ENCODE measurements around the gene GDPD5.

GDPD5 gene

DNA sequence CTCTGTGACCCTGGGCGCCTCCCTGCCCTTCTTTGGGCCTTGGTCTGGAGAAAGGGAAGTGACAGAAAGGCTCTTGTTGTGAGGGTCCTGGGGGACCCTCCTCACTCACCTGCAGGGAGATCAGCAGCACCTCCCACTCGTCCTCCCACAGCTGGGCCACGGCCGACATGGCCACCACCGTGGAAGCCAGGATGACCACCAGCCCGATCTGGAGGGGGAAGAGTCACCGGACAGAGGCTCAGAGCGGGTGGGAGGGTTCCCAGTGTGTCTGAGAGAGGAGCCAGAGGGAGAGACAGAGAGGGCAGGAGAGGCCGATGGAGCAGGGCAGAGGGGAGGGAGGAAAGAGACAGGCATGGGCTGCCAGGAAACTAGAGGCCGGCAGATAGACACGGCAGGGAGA, 76.0 kb downstream of the GDPD5 start:
- Histone ChIP-seq H3K36me3 (ENCODE audit: control insufficient read depth, insufficient read depth, low read length) (no peaks in the 10 kb centered on the region), H3K4me1 (ENCODE audit: control insufficient read depth, insufficient read depth, low read length) (no peaks in the 10 kb centered on the region; the same call in 1 of the 2 replicates), H3K9me3 (ENCODE audit: control insufficient read depth, insufficient read depth, low read length) (no peaks in the 10 kb centered on the region), H3K4me3 (ENCODE audit: low read depth, low read length) (no peak overlapping the region), H3K9ac (ENCODE audit: low read depth, low read length) (no peak overlapping the region), H3K27ac (ENCODE audit: low read depth, low read length) (no peak overlapping the region), H3K27me3 (ENCODE audit: control insufficient read depth, insufficient read depth, low read length) (no peaks in the 10 kb centered on the region; the same call in 1 of the 2 replicates)

DNA sequence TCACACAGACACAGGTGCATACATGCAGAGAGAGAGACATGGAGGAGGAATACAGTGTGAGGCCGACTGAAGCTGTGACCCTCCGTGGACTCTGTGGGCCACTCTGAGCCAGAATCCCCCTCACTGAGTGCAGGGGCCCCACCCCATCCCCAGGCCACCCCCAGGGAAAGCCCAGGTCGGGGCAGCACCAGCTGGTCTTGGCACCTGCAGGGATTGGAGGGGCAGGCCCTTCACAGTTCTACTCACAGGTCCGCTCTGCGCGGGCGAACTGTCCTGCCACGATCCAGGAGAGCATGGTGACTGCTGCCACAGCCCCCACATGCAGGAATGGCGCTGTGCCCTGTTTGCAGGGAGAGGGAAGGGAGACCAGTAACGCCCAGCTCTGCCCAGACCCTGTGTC, 76.5 kb downstream of the GDPD5 start:
- no peak overlapping the region for H3K4me3 ChIP-seq (ENCODE audit: low read depth, low read length)

DNA sequence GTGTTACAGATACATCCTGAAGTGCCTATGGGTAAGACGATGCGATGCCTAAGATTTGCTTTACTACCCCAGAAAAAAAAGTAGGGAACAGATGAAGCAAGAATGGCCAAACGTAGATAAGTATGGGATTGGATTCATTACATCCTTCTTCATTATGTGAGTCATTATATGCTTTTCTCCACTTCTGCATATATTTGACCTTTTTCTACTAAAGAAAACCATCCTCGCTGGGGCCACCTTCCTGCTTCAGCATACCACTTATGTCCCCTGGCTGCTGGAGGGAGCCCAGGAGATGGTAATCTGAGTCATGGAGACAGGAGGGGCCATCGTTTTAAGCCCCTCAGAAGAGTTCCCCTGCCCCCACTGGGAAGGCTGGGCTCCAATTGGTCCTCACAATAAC, 78.3 kb downstream of the GDPD5 start:
- Histone ChIP-seq H3K4me3 (ENCODE audit: low read depth, low read length) (no peak overlapping the region), H3K27ac (ENCODE audit: low read depth, low read length) (no peak overlapping the region), H3K27me3 (ENCODE audit: control insufficient read depth, insufficient read depth, low read length) (no peaks in the 10 kb centered on the region; the same call in 1 of the 2 replicates), H3K9ac (ENCODE audit: low read depth, low read length) (no peak overlapping the region), H3K9me3 (ENCODE audit: control insufficient read depth, insufficient read depth, low read length) (no peaks in the 10 kb centered on the region), H3K4me1 (ENCODE audit: control insufficient read depth, insufficient read depth, low read length) (no peaks in the 10 kb centered on the region; the same call in 1 of the 2 replicates), H3K36me3 (ENCODE audit: control insufficient read depth, insufficient read depth, low read length) (no peaks in the 10 kb centered on the region)

More for the DNA sequence above, 76.5 kb downstream of the GDPD5 start:
- Histone ChIP-seq H3K9me3 (ENCODE audit: control insufficient read depth, insufficient read depth, low read length) (no peaks in the 10 kb centered on the region), H3K27ac (ENCODE audit: low read depth, low read length) (no peak overlapping the region), H3K36me3 (ENCODE audit: control insufficient read depth, insufficient read depth, low read length) (no peaks in the 10 kb centered on the region), H3K4me1 (ENCODE audit: control insufficient read depth, insufficient read depth, low read length) (no peaks in the 10 kb centered on the region; the same call in 1 of the 2 replicates), H3K27me3 (ENCODE audit: control insufficient read depth, insufficient read depth, low read length) (no peaks in the 10 kb centered on the region; the same call in 1 of the 2 replicates), H3K9ac (ENCODE audit: low read depth, low read length) (no peak overlapping the region)

DNA sequence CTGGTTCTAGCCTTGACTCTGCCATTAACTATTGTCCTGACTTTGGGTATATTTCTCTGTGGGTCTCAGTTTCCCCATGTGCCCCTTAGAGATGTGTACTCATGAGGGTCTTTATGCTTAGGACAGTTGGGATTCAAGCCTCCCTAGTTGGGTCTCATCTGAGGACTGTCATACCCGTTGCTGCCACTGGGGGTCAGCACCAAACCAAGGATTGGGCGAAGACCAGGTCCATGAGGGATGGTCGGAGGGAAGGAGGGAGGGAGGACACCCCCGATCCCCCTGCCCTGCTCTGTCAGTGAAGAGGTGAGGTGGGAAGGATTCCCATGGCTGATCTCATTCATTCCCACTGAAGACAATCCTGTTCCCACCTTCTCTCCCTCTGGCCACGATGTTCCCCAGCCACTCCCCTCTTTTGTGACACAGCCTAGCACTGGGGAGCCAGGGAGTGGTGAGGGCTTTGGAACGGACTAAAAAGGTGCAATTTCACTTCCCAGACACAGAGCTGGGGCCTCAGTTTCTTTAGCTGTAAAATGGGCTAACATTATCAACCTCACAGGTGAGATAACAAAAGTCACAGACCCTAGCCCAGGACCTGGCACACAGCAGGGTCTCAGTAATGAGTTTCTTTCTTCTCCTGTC, 80.3 kb downstream of the GDPD5 start:
- no peaks in the 10 kb centered on the region for H3K9me3 ChIP-seq (ENCODE audit: control insufficient read depth, insufficient read depth, low read length)
- no peaks in the 10 kb centered on the region for H3K27me3 ChIP-seq (ENCODE audit: control insufficient read depth, insufficient read depth, low read length)
- H3K4me1 ChIP-seq (ENCODE audit: control insufficient read depth, insufficient read depth, low read length) = no peaks in the 10 kb centered on the region
- H3K4me3 ChIP-seq (ENCODE audit: low read depth, low read length) = no peak overlapping the region
- H3K36me3 ChIP-seq (ENCODE audit: control insufficient read depth, insufficient read depth, low read length) = no peaks in the 10 kb centered on the region
- no peak overlapping the region for H3K9ac ChIP-seq (ENCODE audit: low read depth, low read length)
- no peak overlapping the region for H3K27ac ChIP-seq (ENCODE audit: low read depth, low read length)

DNA sequence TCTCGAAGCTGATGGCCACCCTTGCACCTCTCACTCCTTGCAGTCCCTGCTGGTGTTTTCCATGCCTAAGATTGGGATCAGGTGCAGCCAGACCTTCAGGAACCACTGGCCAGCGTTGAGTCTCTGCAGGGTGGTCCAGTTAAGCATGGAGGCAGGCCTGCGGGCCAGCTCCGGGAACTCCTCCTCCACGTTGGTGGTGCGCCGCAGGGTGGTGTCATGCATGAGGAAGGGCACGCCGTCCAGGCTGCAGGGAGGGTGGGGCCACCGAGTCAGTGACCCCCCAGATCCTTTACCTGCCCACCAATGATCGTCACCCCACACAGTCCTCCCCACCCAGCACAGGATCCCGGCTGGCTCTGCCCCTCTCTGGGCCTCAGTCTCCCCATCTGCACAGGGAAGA, 82.7 kb downstream of the GDPD5 start:
- H3K36me3 ChIP-seq (ENCODE audit: control insufficient read depth, insufficient read depth, low read length) = no peaks in the 10 kb centered on the region
- no peak overlapping the region for H3K4me3 ChIP-seq (ENCODE audit: low read depth, low read length)
- no peaks in the 10 kb centered on the region for H3K9me3 ChIP-seq (ENCODE audit: control insufficient read depth, insufficient read depth, low read length)
- 0 out of 2 replicates have a peak, but pooled peaks cover 3% of the 10 kb centered on the region for H3K4me1 ChIP-seq (ENCODE audit: control insufficient read depth, insufficient read depth, low read length)
- no peaks in the 10 kb centered on the region for H3K27me3 ChIP-seq (ENCODE audit: control insufficient read depth, insufficient read depth, low read length)
- H3K9ac ChIP-seq (ENCODE audit: low read depth, low read length) = no peak overlapping the region
- no peak overlapping the region for H3K27ac ChIP-seq (ENCODE audit: low read depth, low read length)

DNA sequence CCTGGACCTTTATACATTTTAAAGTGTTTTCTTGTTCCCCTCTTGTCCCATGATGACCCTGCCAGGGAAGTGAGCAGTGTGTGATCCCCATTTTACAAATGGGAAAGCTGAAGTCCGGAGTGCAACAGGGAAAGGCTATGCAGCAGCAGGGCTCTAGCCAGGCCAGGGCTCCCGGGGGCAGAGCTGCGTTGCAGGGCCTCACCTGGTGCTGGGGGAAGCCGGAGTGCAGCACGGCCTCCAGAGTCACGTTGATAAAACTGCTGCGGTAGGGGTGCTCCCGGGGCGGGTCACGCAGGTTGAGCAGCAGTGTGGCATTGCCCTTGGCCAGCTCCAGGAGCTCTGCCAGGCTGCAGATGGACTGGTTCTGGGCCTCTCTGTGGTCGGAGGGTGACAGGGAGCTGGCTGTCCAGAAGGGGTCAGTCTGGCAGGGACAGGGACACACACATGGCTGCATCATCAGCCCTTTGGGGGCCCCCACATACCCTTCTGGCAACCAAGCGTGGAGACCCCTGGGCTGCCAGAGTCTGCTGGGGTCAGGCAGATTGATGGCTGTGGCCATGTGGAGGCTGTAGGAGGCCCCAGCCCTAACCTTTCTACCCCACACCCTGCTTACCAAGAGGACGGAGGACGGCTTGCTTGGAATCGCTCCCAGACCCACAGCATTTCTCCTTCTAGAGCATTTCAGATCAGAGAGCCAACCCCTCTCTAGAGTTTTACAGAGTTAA, 83.4 kb downstream of the GDPD5 start:
- H3K9ac ChIP-seq (ENCODE audit: low read depth, low read length) = no peak overlapping the region
- H3K27me3 ChIP-seq (ENCODE audit: control insufficient read depth, insufficient read depth, low read length) = no peaks in the 10 kb centered on the region
- no peak overlapping the region for H3K27ac ChIP-seq (ENCODE audit: low read depth, low read length)
- no peak overlapping the region for H3K4me3 ChIP-seq (ENCODE audit: low read depth, low read length)
- no peaks in the 10 kb centered on the region for H3K9me3 ChIP-seq (ENCODE audit: control insufficient read depth, insufficient read depth, low read length)
- H3K4me1 ChIP-seq (ENCODE audit: control insufficient read depth, insufficient read depth, low read length) = 0 out of 2 replicates have a peak, but pooled peaks cover 3% of the 10 kb centered on the region
- no peaks in the 10 kb centered on the region for H3K36me3 ChIP-seq (ENCODE audit: control insufficient read depth, insufficient read depth, low read length)

DNA sequence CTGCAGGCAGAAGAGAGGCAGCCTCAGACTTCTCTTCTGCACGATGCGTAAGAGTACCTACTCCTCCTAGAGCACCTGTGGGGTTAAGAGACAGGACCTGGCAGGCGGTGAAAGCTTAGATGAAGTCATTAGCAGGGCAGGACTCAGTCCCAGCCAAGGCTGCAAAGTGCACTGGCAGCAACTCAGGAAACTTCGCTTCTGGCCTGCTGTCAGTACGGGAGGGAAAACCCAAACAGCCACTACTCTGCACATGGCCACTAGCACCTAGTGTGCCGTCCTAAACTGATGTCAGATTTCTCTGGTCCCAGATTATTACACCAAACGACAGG, 84.0 kb downstream of the GDPD5 start:
- Histone ChIP-seq H3K27ac (ENCODE audit: low read depth, low read length) (no peak overlapping the region), H3K4me3 (ENCODE audit: low read depth, low read length) (no peak overlapping the region), H3K9ac (ENCODE audit: low read depth, low read length) (no peak overlapping the region), H3K4me1 (ENCODE audit: control insufficient read depth, insufficient read depth, low read length) (0 out of 2 replicates have a peak, but pooled peaks cover 3% of the 10 kb centered on the region), H3K9me3 (ENCODE audit: control insufficient read depth, insufficient read depth, low read length) (no peaks in the 10 kb centered on the region), H3K27me3 (ENCODE audit: control insufficient read depth, insufficient read depth, low read length) (no peaks in the 10 kb centered on the region), H3K36me3 (ENCODE audit: control insufficient read depth, insufficient read depth, low read length) (no peaks in the 10 kb centered on the region)

DNA sequence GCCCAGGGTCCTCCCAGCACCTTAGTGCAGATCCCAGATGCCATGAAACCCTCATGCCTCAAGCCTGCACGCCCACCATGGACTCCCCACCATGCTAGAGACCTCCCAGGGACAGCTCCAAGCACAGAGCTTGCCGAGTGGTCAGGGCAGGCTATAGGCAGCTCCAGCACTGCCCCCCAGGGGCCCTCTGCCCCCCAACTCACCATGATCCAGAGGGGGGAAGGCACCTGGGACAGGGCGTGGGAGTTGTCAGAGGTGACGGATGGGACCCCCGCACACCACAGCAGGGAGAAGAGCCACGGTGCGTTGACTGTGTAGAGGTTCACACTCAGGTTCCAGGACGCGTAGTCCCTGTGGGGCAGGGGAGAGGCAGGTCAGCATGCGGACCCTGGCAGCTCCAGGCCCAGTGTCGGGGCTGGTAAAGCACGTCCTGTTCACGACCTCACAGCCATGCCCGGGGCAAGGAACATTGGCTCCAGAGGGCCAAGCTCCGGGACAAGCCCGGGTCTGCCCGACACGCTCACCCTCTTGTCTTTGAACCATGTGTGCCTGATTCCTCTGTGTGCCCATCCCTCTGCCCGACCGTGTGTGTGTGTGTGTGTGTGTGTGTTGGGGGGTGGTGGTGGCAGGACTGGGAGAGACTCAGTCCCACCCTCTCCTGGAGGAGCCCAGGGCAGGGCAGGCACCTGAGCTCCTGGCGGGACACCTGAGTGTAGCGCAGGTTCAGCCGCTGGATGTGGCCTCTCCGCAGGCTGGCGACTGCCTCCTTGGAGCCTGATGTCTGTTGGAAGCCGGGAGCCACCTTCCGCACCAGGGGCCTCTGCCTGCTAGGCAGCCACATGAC, 84.6 kb downstream of the GDPD5 start:
- no peak overlapping the region for H3K9ac ChIP-seq (ENCODE audit: low read depth, low read length)
- H3K27ac ChIP-seq (ENCODE audit: low read depth, low read length) = no peak overlapping the region
- H3K4me1 ChIP-seq (ENCODE audit: control insufficient read depth, insufficient read depth, low read length) = 0 out of 2 replicates have a peak, but pooled peaks cover 3% of the 10 kb centered on the region
- H3K9me3 ChIP-seq (ENCODE audit: control insufficient read depth, insufficient read depth, low read length) = no peaks in the 10 kb centered on the region
- no peaks in the 10 kb centered on the region for H3K27me3 ChIP-seq (ENCODE audit: control insufficient read depth, insufficient read depth, low read length)
- H3K4me3 ChIP-seq (ENCODE audit: low read depth, low read length) = no peak overlapping the region
- H3K36me3 ChIP-seq (ENCODE audit: control insufficient read depth, insufficient read depth, low read length) = no peaks in the 10 kb centered on the region

DNA sequence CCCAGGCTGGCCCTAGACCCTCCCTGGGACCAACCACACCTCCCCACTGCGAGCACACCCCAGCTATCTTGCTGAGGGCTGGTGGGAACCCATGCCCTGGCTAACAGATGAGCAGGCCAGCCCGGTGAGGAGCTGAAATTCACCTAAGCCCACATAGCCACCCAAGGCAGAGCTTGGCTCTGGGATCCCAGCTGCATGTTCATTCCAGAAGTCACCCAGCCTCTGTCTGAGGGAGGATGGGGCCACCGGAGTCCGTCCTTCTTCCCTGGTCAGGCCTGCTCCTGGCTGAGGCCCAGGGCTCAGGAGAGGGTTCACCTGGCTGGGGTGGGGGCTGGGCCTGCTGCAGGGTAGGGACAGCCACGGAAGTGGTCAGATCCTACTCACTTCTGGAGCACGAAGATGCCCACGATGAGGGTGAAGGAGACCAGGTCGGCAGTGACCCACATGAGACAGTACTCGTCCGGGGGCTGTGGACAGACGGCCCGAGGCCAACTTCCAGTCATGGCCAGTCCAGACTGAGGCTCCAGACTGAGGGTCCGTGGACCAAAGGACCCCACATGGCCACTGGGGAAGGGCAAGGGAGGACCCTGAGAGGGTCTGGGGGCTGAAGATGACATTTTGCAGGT, 86.1 kb downstream of the GDPD5 start:
- Histone ChIP-seq H3K9ac (ENCODE audit: low read depth, low read length) (no peak overlapping the region), H3K36me3 (ENCODE audit: control insufficient read depth, insufficient read depth, low read length) (no peaks in the 10 kb centered on the region), H3K27ac (ENCODE audit: low read depth, low read length) (no peak overlapping the region)

DNA sequence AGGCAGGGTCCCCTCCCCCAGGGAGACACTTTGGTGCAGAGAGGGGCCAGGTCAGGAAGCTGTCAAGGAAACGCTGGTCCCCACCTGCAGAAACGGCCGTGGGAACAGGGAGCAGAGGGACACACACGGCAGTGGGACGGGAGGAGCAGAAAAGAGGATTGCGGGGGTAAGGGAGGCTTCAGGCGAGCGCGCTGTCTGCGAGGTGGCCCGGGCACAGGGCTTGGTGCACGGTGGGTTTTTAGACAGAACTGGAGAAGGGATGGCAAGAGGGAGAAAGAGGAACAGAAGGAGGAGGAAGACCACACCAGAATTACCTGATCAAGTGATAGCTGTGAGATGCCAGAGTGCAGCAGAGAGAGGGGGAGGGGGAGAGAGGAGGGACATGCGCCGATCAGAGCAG, 86.7 kb downstream of the GDPD5 start:
- Histone ChIP-seq H3K9me3 (ENCODE audit: control insufficient read depth, insufficient read depth, low read length) (no peaks in the 10 kb centered on the region), H3K36me3 (ENCODE audit: control insufficient read depth, insufficient read depth, low read length) (no peaks in the 10 kb centered on the region), H3K4me3 (ENCODE audit: low read depth, low read length) (no peak overlapping the region)

More for the DNA sequence above, 86.1 kb downstream of the GDPD5 start:
- H3K4me1 ChIP-seq (ENCODE audit: control insufficient read depth, insufficient read depth, low read length) = 0 out of 2 replicates have a peak, but pooled peaks cover 3% of the 10 kb centered on the region
- no peaks in the 10 kb centered on the region for H3K9me3 ChIP-seq (ENCODE audit: control insufficient read depth, insufficient read depth, low read length)
- no peak overlapping the region for H3K4me3 ChIP-seq (ENCODE audit: low read depth, low read length)
- no peaks in the 10 kb centered on the region for H3K27me3 ChIP-seq (ENCODE audit: control insufficient read depth, insufficient read depth, low read length)

More for the DNA sequence above, 86.7 kb downstream of the GDPD5 start:
- Histone ChIP-seq H3K27me3 (ENCODE audit: control insufficient read depth, insufficient read depth, low read length) (no peaks in the 10 kb centered on the region), H3K27ac (ENCODE audit: low read depth, low read length) (no peak overlapping the region), H3K4me1 (ENCODE audit: control insufficient read depth, insufficient read depth, low read length) (0 out of 2 replicates have a peak, but pooled peaks cover 3% of the 10 kb centered on the region), H3K9ac (ENCODE audit: low read depth, low read length) (no peak overlapping the region)
